ENCODE measurements around the gene SOHLH2. TPM values are rescaled to one million over a fixed set of nuclear protein-coding genes. Genes with fewer than 3 reads are reported as not detected.

The SOHLH2 gene
- total and polyA plus RNA-seq, 2 experiments from 2014 or later, result 0.93 TPM; not detected in 1

DNA sequence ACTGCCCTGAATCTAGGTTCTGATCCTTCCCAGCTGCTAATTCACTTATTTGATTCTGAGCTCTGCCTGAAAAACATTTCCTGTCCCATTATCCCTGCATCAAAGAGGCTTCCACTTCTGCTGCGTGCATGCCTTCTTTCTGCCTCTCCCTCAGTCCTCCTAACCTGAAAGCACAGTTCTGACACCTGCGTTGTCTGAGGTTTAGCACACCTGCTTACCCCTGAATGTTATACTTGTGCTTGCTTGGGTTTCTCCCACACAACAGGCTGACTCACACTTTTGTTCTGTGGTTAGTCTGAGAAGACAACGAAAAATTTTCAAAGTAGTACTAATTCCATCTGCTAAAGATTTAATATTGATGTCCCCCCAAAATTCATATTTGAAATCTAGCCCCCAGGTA is 3.1 kb upstream of the SOHLH2 start:
- Histone ChIP-seq H3K4me3 (no peak overlapping the region), H3K9me3 (ENCODE audit: low read depth) (no peaks in the 10 kb centered on the region), H3K36me3 (replicated peaks; ENCODE audit: insufficient read depth, low read depth) (no peaks in the 10 kb centered on the region), H3K27ac (no peak overlapping the region), H2AFZ (no peak overlapping the region), H3K4me2 (no peak overlapping the region), H4K20me1 (ENCODE audit: insufficient read depth, poor library complexity, severe bottlenecking) (no peaks in the 10 kb centered on the region), H3K79me2 (no peaks in the 10 kb centered on the region), H3K4me1 (ENCODE audit: insufficient read depth) (no peaks in the 10 kb centered on the region), H3K27me3 (no peaks in the 10 kb centered on the region), H3K9me2 (replicated peaks; ENCODE audit: insufficient read depth) (no peaks in the 10 kb centered on the region)
- 83% methylated on average over 3 of the region's 3 CpGs for WGBS (ENCODE audit: low lambda C conversion rate, missing lambda C conversion rate)
- TF ChIP-seq EZH2 (IDR thresholded peaks at IDR 0.05; ENCODE audit: borderline replicate concordance) (no peak), EZH2phosphoT487 (IDR thresholded peaks at IDR 0.05; ENCODE audit: low read depth, severe bottlenecking, unreplicated experiment) (no peak)
- TF ChIP-seq, protein P1, sequence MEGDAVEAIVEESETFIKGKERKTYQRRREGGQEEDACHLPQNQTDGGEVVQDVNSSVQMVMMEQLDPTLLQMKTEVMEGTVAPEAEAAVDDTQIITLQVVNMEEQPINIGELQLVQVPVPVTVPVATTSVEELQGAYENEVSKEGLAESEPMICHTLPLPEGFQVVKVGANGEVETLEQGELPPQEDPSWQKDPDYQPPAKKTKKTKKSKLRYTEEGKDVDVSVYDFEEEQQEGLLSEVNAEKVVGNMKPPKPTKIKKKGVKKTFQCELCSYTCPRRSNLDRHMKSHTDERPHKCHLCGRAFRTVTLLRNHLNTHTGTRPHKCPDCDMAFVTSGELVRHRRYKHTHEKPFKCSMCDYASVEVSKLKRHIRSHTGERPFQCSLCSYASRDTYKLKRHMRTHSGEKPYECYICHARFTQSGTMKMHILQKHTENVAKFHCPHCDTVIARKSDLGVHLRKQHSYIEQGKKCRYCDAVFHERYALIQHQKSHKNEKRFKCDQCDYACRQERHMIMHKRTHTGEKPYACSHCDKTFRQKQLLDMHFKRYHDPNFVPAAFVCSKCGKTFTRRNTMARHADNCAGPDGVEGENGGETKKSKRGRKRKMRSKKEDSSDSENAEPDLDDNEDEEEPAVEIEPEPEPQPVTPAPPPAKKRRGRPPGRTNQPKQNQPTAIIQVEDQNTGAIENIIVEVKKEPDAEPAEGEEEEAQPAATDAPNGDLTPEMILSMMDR (IDR thresholded peaks at IDR 0.05; ENCODE audit: poor library complexity), result no peak
- DNase-seq (ENCODE audit: low spot score), result no peak

DNA sequence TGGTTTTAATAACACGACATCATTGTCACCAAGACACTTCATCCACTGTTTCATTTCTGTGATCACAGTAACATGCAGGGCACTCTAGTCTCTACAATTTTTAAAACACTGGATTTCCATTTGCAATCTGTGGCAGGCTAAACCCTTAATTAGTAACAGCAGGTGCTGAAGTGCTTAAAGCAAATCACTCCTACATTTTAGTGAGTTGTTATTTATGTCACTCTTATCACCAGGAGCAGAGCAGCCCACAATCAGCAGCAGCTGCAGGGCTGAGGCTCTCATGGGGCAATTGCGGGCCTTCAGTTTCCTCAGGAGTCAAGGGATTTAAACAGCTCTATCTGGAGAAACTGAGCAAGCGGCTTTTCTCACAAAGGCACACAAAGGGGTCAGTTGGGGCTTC is 1.6 kb downstream of the SOHLH2 start:
- TF ChIP-seq EZH2 (IDR thresholded peaks at IDR 0.05; ENCODE audit: borderline replicate concordance), result no peak
- TF ChIP-seq EZH2phosphoT487 (IDR thresholded peaks at IDR 0.05; ENCODE audit: low read depth, severe bottlenecking, unreplicated experiment), result no peak
- TF ChIP-seq, protein P1 (IDR thresholded peaks at IDR 0.05; ENCODE audit: poor library complexity), result no peak
- Histone ChIP-seq H3K27ac (no peak overlapping the region), H3K4me2 (no peak overlapping the region), H3K9me3 (ENCODE audit: low read depth) (no peaks in the 10 kb centered on the region), H3K9me2 (replicated peaks; ENCODE audit: insufficient read depth) (no peaks in the 10 kb centered on the region), H2AFZ (no peak overlapping the region), H3K27me3 (no peaks in the 10 kb centered on the region), H4K20me1 (ENCODE audit: insufficient read depth, poor library complexity, severe bottlenecking) (no peaks in the 10 kb centered on the region), H3K4me3 (no peak overlapping the region), H3K79me2 (no peaks in the 10 kb centered on the region), H3K36me3 (replicated peaks; ENCODE audit: insufficient read depth, low read depth) (no peaks in the 10 kb centered on the region), H3K4me1 (ENCODE audit: insufficient read depth) (no peaks in the 10 kb centered on the region)
- DNase-seq (ENCODE audit: low spot score), result no peak
- 64% methylated on average over 3 of the region's 3 CpGs for WGBS (ENCODE audit: low lambda C conversion rate, missing lambda C conversion rate)

DNA sequence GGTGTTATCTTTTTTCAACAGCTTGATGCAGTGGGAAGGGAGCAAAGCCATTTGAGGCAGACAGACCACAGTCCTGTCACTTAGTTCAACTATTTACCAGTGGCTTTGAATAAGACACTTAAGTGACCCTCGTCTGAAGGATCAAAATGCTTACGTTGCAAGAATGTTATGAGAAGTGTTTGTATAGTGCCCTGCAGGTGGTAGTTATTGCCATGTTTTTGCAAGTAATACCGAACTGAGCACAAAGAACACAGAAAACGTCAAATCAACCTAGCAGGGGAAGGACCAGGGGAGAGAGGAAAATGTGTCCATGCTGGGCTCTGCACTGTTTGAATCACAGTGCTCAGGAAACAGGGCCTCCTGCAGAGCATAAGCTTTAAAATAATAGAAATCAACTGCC is 2.8 kb downstream of the SOHLH2 start:
- H3K9me2 ChIP-seq (replicated peaks; ENCODE audit: insufficient read depth), result no peaks in the 10 kb centered on the region
- no peaks in the 10 kb centered on the region for H3K9me3 ChIP-seq (ENCODE audit: low read depth)
- 89% methylated on average over 4 of the region's 4 CpGs for WGBS (ENCODE audit: low lambda C conversion rate, missing lambda C conversion rate)

More for the DNA sequence above, 2.8 kb downstream of the SOHLH2 start:
- no peaks in the 10 kb centered on the region for H4K20me1 ChIP-seq (ENCODE audit: insufficient read depth, poor library complexity, severe bottlenecking)
- no peaks in the 10 kb centered on the region for H3K36me3 ChIP-seq (replicated peaks; ENCODE audit: insufficient read depth, low read depth)
- no peak overlapping the region for H3K4me3 ChIP-seq
- no peaks in the 10 kb centered on the region for H3K79me2 ChIP-seq
- no peak overlapping the region for H2AFZ ChIP-seq
- no peaks in the 10 kb centered on the region for H3K4me1 ChIP-seq (ENCODE audit: insufficient read depth)
- H3K4me2 ChIP-seq, result no peak overlapping the region
- no peaks in the 10 kb centered on the region for H3K27me3 ChIP-seq
- DNase-seq (ENCODE audit: low spot score), result no peak
- TF ChIP-seq, protein P1 (IDR thresholded peaks at IDR 0.05; ENCODE audit: poor library complexity), result no peak
- TF ChIP-seq EZH2 (IDR thresholded peaks at IDR 0.05; ENCODE audit: borderline replicate concordance), result no peak
- TF ChIP-seq EZH2phosphoT487 (IDR thresholded peaks at IDR 0.05; ENCODE audit: low read depth, severe bottlenecking, unreplicated experiment), result no peak
- no peak overlapping the region for H3K27ac ChIP-seq

Data from hepatocyte (in vitro differentiated cells).